GM12878 (cell line): Measurements from ENCODE around the gene MAPK1IP1L. TPM values are rescaled to one million over a fixed set of nuclear protein-coding genes. Genes with fewer than 3 reads are reported as not detected.
A peak's percentile ranks its signal among the peaks of the same experiment; 100 is the strongest.

Source experiments
- BCL11A ChIP-seq: IDR thresholded peaks from 2 replicates; pipeline ENCODE4 v1.6.1; 2011; ENCODE audit warnings: low read depth, low read length
- BHLHE40 ChIP-seq, 2 experiments: fragments of 450-650 bp in 1 of 2; IDR thresholded peaks; 2 replicates each; pipeline ENCODE4 v1.6.1; 2011 to 2017; ENCODE audit warnings: low read depth in 2 of 2, borderline replicate concordance in 1 of 2, improper control_type of control experiment in 1 of 2, low read length in 1 of 2, mild to moderate bottlenecking in 1 of 2
- CBX5 ChIP-seq: sonication (generic); IDR thresholded peaks from 2 replicates; pipeline ENCODE4 v1.6.1; 2016; ENCODE audit warnings: low read depth, moderate library complexity, mild to moderate bottlenecking, inconsistent platforms
- CHD4 ChIP-seq: fragments of 200-600 bp; sonication (generic); IDR thresholded peaks from 2 replicates; pipeline ENCODE4 v1.6.1; 2016; ENCODE audit warnings: mild to moderate bottlenecking
- CREM ChIP-seq: IDR thresholded peaks from 2 replicates; pipeline ENCODE4 v1.6.1; 2014; ENCODE audit warnings: antibody characterized with exemption, low read depth
- FOS ChIP-seq: IDR thresholded peaks from 3 replicates; pipeline ENCODE4 v1.6.1; 2011; ENCODE audit warnings: borderline replicate concordance; ENCODE audit not compliant: insufficient read length; ENCODE audit errors: extremely low read depth
- HDAC2 ChIP-seq: fragments of 200-600 bp; sonication (generic); IDR thresholded peaks from 2 replicates; pipeline ENCODE4 v1.6.1; 2017
- MEF2A ChIP-seq: IDR thresholded peaks from 2 replicates; pipeline ENCODE4 v1.6.1; 2011; ENCODE audit warnings: low read depth, mild to moderate bottlenecking, low read length, moderate library complexity; ENCODE audit not compliant: insufficient read depth
- NR2C1 ChIP-seq: fragments of 450-650 bp; IDR thresholded peaks from 2 replicates; pipeline ENCODE4 v1.6.1; 2017; ENCODE audit warnings: antibody characterized with exemption, mild to moderate bottlenecking, moderate library complexity
- PAX5 ChIP-seq: IDR thresholded peaks from 2 replicates; pipeline ENCODE4 v1.6.1; 2011; ENCODE audit warnings: low read depth, low read length, borderline replicate concordance
- PAX8 ChIP-seq: fragments of 450-650 bp; IDR thresholded peaks from 2 replicates; pipeline ENCODE4 v1.6.1; 2017; ENCODE audit warnings: mild to moderate bottlenecking, moderate library complexity
- PML ChIP-seq: IDR thresholded peaks from 2 replicates; pipeline ENCODE4 v1.6.1; 2012; ENCODE audit warnings: low read length, inconsistent platforms
- SIN3A ChIP-seq: IDR thresholded peaks from 2 replicates; pipeline ENCODE4 v1.6.1; 2012; ENCODE audit warnings: low read depth, low read length, improper control_type of control experiment
- SIX5 ChIP-seq: IDR thresholded peaks from 2 replicates; pipeline ENCODE4 v1.6.1; 2011; ENCODE audit warnings: mild to moderate bottlenecking, low read depth, low read length, moderate library complexity; ENCODE audit not compliant: severe bottlenecking
- SMAD1 ChIP-seq: fragments of 450-650 bp; IDR thresholded peaks from 2 replicates; pipeline ENCODE4 v1.6.1; 2018; ENCODE audit warnings: mild to moderate bottlenecking, low read depth; ENCODE audit not compliant: partially characterized antibody
- SMAD5 ChIP-seq: IDR thresholded peaks from 2 replicates; pipeline ENCODE4 v1.6.1; 2016; ENCODE audit warnings: antibody characterized with exemption, low read depth
- SMC3 ChIP-seq: IDR thresholded peaks from 2 replicates; pipeline ENCODE4 v1.6.1; 2011; ENCODE audit warnings: low read length, improper control_type of control experiment, borderline replicate concordance
- STAT3 ChIP-seq: IDR thresholded peaks from 2 replicates; pipeline ENCODE4 v1.6.1; 2011; ENCODE audit warnings: low read depth, low read length, improper control_type of control experiment
- YY1 ChIP-seq: IDR thresholded peaks from 2 replicates; pipeline ENCODE4 v1.6.1; 2011; ENCODE audit warnings: low read depth, mild to moderate bottlenecking, low read length
- ZBTB4 ChIP-seq: fragments of 450-650 bp; formaldehyde crosslinking; IDR thresholded peaks from 2 replicates; pipeline ENCODE4 v1.4.0; 2022; ENCODE audit warnings: mild to moderate bottlenecking, moderate library complexity
- ZNF622 ChIP-seq: fragments of 450-650 bp; IDR thresholded peaks from 2 replicates; pipeline ENCODE4 v1.6.1; 2017; ENCODE audit warnings: mild to moderate bottlenecking, inconsistent platforms
- ZZZ3 ChIP-seq: IDR thresholded peaks from 2 replicates; pipeline ENCODE4 v1.6.1; 2011; ENCODE audit warnings: low read depth; ENCODE audit not compliant: control insufficient read depth, insufficient read length
- polyA plus RNA-seq, 11 experiments: library from polyadenylated mRNA; depleted of rRNA in 4 of 11; unstranded in 6 of 11; stranded (reverse) in 5 of 11; fragments of >200 nt; fragmentation: Nextera tagmentation in 4 of 11; fragmentation: Illumina TruSeq in 1 of 11; extraction: Ambion mirVana in 4 of 11; extraction: Trizol in 1 of 11; gene quantifications; 1 replicate in 1 of 11; 2 replicates in 10 of 11; pipeline versions ENCODE4 v1.2.1 to v1.2.3, GENCODE V29; 2011 to 2016; ENCODE audit warnings: inconsistent platforms in 2 of 11, missing spikeins in 2 of 11, low read depth in 1 of 11
- total RNA-seq, 4 experiments: library from RNA; depleted of rRNA in 3 of 4; stranded (reverse); fragments of >200 nt in 3 of 4; fragmentation: Illumina TruSeq in 1 of 4; extraction: Trizol in 1 of 4; gene quantifications; 2 replicates each; pipeline versions ENCODE4 v1.2.1 to v1.2.3, GENCODE V29; 2013 to 2021
- TF ChIP-seq, protein P1 (sequence below): IDR thresholded peaks from 2 replicates; pipeline ENCODE4 v1.6.1; 2011; ENCODE audit warnings: mild to moderate bottlenecking, low read depth, low read length, moderate library complexity; ENCODE audit not compliant: insufficient replicate concordance
- TF ChIP-seq, protein P2 (sequence below): IDR thresholded peaks from 2 replicates; pipeline ENCODE4 v1.6.1; 2012; ENCODE audit warnings: low read depth, low read length, improper control_type of control experiment

Gene MAPK1IP1L
- total and polyA plus RNA-seq, 10 of the 15 experiments (the other 5 are each of a cell fraction or from before 2014, with no cell fraction given) = 44.6 to 117 (median 73.0) TPM

- no peak for TF ChIP-seq SMAD5
- no peak for TF ChIP-seq PAX8
- TF ChIP-seq FOS = no peak
- TF ChIP-seq, protein P1, sequence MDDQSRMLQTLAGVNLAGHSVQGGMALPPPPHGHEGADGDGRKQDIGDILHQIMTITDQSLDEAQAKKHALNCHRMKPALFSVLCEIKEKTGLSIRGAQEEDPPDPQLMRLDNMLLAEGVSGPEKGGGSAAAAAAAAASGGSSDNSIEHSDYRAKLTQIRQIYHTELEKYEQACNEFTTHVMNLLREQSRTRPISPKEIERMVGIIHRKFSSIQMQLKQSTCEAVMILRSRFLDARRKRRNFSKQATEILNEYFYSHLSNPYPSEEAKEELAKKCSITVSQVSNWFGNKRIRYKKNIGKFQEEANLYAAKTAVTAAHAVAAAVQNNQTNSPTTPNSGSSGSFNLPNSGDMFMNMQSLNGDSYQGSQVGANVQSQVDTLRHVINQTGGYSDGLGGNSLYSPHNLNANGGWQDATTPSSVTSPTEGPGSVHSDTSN = peak; percentile 82
- TF ChIP-seq, protein P2, sequence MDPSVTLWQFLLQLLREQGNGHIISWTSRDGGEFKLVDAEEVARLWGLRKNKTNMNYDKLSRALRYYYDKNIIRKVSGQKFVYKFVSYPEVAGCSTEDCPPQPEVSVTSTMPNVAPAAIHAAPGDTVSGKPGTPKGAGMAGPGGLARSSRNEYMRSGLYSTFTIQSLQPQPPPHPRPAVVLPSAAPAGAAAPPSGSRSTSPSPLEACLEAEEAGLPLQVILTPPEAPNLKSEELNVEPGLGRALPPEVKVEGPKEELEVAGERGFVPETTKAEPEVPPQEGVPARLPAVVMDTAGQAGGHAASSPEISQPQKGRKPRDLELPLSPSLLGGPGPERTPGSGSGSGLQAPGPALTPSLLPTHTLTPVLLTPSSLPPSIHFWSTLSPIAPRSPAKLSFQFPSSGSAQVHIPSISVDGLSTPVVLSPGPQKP = no peak
- peak; percentile 41; the same call in 1 of the 2 replicates for TF ChIP-seq YY1
- TF ChIP-seq ZZZ3 = no peak
- no peak for TF ChIP-seq HDAC2
- no peak; the same call in 1 of the 2 replicates for TF ChIP-seq SIN3A
- TF ChIP-seq NR2C1 = no peak
- no peak for TF ChIP-seq PML
- TF ChIP-seq PAX5 = peak; percentile 87; the same call in 1 of the 2 replicates
- TF ChIP-seq SMAD1 = peak; percentile 45
- TF ChIP-seq SIX5 = no peak
- peak; percentile 92 for TF ChIP-seq BCL11A
- no peak for TF ChIP-seq ZBTB4 (CRISPR knock-in tag)
- TF ChIP-seq CBX5 = no peak
- TF ChIP-seq STAT3 = 0 out of 2 replicates have a peak, but pooled peaks have one; percentile 63
- TF ChIP-seq ZNF622 = no peak
- no peak for TF ChIP-seq CHD4
- peak; percentile 58 for TF ChIP-seq CREM
- no peak for TF ChIP-seq MEF2A
- TF ChIP-seq BHLHE40 (IDR thresholded peaks at IDR 0.05; ENCODE audit: borderline replicate concordance in 1 of 2, low read depth in 2 of 2, low read length in 1 of 2) = peak; percentile 95 to 96
- no peak for TF ChIP-seq SMC3
Observed at GRCh38 chr14:55102141-55102621, 50.7 kb downstream of the MAPK1IP1L start (continued).
